Hematopoietic multipotent progenitor cell treated with erythropoietin and hydrocortisone succinate and interleukin-3 and kit ligand, for 15 days (in vitro differentiated cells): ENCODE results near the gene SPOPL.
A peak's percentile ranks its signal among the peaks of the same experiment; 100 is the strongest.
"Not testable (repeated sequence)": the region's sequence is repeated elsewhere in the genome, so short reads cannot be mapped to it uniquely, and the experiment has no call there.

ENCODE experiments used
- DNase-seq: peaks from one replicate; pipeline ENCODE4 v3.0.0-alpha.2; 2015; ENCODE audit warnings: low spot score

Gene SPOPL

GRCh38 chr2:138523673-138524042 is 22.1 kb downstream of the SPOPL start:
- not testable (repeated sequence) for DNase-seq

GRCh38 chr2:138524353-138524752 is 22.8 kb downstream of the SPOPL start:
- not testable (repeated sequence) for DNase-seq

- DNase-seq, result no peak
Measured at GRCh38 chr2:138531913-138532312, 30.3 kb downstream of the SPOPL start.

GRCh38 chr2:138534791-138535190 is 33.2 kb downstream of the SPOPL start:
- no peak for DNase-seq

- no peak for DNase-seq
Measured at GRCh38 chr2:138536302-138536701, 34.7 kb downstream of the SPOPL start.

- no peak for DNase-seq
Measured at GRCh38 chr2:138536740-138537139, 35.2 kb downstream of the SPOPL start.

GRCh38 chr2:138537170-138537915 is 35.8 kb downstream of the SPOPL start:
- peak; percentile 6 for DNase-seq

- DNase-seq, result not testable (repeated sequence)
Measured at GRCh38 chr2:138544206-138544605, 42.6 kb downstream of the SPOPL start.

- DNase-seq, result no peak
Measured at GRCh38 chr2:138548796-138549195, 47.2 kb downstream of the SPOPL start.

- no peak for DNase-seq
Measured at GRCh38 chr2:138550172-138550571, 48.6 kb downstream of the SPOPL start.

GRCh38 chr2:138550670-138551287 is 49.2 kb downstream of the SPOPL start:
- DNase-seq, result no peak

GRCh38 chr2:138554123-138554522 is 52.6 kb downstream of the SPOPL start:
- no peak for DNase-seq

- DNase-seq, result no peak
Measured at GRCh38 chr2:138559641-138560040, 58.1 kb downstream of the SPOPL start.

- no peak for DNase-seq
Measured at GRCh38 chr2:138564586-138565229, 63.1 kb downstream of the SPOPL start.

GRCh38 chr2:138565230-138565598 is 63.6 kb downstream of the SPOPL start:
- DNase-seq, result no peak

- no peak for DNase-seq
Measured at GRCh38 chr2:138572318-138572717, 70.7 kb downstream of the SPOPL start.

- no peak for DNase-seq
Measured at GRCh38 chr2:138577066-138577465, 75.5 kb downstream of the SPOPL start.

GRCh38 chr2:138579556-138579955 is 78.0 kb downstream of the SPOPL start:
- DNase-seq, result no peak

GRCh38 chr2:138581909-138582308 is 80.3 kb downstream of the SPOPL start:
- no peak for DNase-seq

- DNase-seq, result no peak
Measured at GRCh38 chr2:138589663-138590062, 88.1 kb downstream of the SPOPL start.

- DNase-seq, result no peak
Measured at GRCh38 chr2:138596403-138596802, 94.8 kb downstream of the SPOPL start.

GRCh38 chr2:138600732-138601457 is 99.3 kb downstream of the SPOPL start:
- DNase-seq, result no peak
